ENCODE measurements around the gene TMEM183A. TPM values are rescaled to one million over a fixed set of nuclear protein-coding genes. Genes with fewer than 3 reads are reported as not detected.

TMEM183A gene
- total RNA-seq, 1 experiment from 2014 or later = 82.8 TPM

DNA sequence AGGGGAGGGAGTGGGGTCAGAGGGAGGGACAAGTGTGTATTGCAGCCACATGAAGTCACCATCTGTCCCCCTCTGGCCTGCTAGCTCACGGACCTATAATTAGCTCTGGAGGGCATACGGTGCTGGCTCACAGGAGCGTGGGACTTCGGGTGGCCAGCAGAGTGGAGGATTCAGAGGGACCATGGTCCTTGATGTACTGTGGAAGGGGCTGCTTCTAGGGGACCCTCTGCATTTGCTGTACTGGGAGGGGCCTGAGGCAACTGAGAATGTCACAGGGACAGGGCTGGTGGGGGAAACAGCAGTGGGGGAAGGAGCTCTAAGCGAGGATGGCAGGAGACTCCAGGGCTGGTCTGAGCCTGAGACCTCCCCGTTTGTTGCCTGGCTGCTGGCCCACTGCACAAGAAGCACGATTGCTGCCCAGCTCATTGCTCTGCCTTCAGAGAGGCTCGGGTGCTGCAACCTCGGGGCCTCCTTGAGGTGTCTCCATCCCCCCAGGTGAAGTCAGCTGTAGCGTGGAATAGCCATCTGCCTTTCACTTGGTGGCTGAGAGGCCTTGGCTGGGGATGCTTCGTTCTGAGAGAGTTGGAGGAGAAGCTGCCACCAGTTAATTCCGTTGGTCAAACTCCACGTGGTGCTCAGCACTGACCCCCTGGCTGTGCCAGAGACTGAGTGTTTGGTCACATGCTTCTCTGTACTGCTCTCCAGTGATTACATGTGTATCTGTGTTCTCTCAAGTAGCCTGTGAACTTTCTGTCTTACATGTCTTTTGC, 21.8 kb downstream of the TMEM183A start:
- DNase-seq (ENCODE audit: low spot score) = no peak

DNA sequence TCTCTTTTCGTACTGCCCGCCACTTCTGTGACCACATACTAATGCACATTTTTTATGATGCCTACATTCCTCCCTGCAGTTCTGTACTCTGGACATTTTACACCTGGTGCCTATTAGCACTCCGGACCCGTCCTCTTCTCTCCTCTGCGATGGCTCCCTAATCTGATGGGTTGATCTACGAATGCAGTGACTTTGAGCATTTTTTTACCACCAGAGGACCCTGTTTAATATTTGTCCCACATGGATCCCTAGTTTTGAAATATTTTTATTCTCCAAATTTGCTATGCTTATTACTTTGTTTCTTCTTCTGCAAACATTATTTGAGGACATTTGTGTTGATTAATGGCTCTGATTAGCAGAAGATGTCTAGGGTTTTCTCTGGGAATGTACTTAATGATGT, 24.3 kb downstream of the TMEM183A start:
- no peak for DNase-seq (ENCODE audit: low spot score)

DNA sequence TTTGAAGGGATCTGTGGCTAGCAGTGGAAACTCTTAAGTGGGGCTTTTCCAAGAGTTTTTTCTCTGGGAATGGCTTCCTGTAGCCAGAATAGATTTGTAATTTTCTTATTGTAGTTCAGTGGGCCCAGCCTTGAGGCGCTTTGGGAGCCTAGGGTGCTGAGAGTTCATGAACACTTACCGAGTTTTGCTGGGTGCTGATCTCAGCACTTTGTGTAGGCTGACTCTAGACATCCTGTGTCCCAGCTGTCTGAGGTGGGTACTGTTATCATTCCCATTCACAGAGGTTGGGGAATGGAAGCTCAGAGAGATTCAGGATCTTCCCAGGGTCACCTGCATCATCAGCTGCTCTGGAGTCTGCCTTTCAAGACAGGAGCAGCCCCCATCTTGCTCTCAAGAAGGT, 26.1 kb downstream of the TMEM183A start:
- no peak for DNase-seq (ENCODE audit: low spot score)

DNA sequence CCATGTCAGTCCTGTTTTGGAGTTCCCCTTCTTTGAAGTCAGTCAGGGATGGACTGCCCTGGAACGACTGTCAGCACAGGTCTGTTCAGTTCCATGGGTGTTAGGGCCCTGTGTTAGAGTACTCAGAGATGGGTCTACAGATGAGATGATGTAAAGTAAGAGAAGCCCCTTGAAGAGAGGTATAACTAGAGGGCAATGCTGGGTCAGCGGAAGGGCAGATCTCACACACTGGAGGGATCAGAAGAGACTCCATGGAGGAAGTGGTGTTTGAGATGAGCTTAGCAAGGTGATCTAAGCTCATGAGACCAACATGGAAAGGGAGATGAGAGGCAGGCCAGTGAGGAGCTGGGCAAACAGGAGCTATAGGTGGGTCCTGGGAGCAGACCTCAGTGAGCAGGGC, 26.7 kb downstream of the TMEM183A start:
- DNase-seq (ENCODE audit: low spot score) = no peak

DNA sequence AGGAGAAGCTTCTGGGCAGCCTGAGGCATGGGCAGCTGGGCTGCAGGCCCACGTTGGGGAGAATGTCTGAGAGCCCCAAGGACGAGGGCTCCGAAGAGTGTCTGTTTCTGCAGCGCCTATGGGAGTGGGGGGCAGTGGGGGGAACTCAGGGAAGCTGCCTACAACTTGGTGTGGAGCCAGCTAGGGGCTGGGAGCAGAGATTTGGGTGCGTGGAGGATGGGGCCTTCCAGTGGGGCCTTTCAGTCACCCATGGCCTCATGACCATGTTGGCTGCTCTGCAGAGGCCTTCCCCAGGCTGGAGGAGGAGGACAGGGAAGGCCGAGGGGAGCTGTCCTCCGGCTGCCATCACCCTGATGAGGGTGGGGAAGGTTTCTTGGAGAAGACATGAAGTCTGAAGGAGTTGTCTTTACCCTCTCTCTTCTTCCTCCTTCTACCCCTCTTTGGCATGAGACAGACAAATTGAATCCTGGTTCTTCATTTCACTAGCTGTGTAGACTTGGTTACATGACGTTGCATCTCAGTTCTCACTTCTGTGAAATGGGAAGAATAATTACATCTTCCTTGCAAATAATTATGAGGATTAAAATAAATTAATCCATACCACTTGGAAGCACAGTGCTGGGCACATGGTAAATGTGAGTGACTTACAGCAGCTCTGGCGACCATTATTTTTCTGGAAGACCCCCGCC, 27.4 kb downstream of the TMEM183A start:
- DNase-seq (ENCODE audit: low spot score) = no peak

DNA sequence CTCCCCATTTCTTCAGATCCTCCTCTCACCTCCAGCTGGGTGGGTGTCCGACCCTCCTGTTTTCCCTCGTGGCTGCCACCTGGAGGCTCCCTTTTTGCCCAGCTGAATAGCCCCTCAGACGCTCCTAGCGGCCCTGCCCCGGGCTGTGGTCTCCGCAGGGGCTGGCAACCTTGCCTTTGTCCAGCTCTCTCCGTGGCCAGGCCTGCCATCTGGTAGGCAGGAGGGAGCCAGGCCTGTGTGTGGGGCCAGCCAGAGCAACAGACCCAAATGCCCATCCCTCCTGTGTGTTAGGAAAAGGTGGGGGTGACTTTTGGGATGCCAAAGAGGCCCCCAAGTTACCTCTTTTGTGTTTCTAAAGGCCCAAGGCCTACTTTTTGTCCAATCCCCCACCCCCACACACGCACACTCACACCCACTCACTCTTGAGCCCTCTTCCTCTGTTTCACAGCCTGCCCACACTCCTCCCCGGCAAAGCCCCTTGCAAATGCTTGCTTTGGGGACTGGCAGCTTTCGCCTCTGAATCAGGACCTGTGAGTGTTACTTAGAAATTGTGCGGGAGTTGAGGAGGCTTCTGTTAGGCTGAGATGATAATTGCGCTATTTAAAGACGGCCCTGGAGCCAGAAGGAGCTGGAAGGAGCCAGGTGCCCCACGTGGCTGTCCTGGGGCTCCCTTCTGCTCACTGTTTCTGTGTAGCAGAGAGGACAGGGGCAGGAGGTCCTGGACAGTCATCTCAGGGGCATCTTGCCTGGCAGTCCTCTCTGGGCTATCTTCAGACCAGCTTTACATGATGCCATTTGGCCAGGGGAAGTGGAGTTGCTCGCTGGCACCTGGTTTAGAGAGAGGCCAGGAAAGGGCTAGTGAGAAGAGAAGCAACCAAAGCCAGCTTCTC, 28.2 kb downstream of the TMEM183A start:
- DNase-seq (ENCODE audit: low spot score) = no peak

DNA sequence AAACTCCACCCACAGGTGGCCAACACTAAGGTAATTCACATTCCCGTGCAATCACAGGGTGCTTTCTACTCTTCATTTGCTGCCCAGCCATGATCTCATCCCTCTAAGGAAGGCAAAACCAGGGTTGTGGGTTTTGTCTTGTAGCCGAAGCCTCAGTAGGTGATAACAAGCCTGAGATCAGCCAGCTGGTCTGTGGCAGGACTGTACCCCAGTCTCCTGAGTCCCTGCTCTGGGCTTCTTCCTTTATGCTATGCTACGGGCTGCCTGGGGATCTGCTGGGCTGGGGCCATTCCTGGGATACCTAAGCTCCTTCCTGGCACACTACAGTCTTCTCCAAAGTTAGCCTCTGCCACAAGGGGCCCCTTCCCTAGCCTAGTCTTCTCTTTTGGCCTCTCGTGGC, 29.0 kb downstream of the TMEM183A start:
- no peak for DNase-seq (ENCODE audit: low spot score)

DNA sequence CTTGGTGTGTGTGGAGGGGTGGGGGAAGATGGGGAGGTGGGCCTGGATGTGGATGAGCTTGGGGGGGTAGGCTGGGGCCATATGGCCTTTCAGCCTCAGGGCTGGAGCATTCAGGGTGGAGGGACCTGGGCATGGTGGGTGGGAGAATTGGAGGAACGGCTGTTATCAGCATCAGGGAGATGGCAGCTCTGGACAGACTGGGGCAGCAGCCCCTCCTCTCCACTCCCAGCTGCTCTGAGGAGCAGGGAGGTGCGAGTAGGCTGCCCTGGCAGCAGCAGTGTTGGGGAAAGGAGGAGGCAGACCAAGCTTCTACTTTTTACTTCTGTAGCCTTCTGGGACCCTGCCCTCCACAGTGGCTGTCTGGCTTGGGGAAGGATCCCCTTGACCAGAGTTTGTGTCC, 29.4 kb downstream of the TMEM183A start:
- DNase-seq (ENCODE audit: low spot score) = no peak

DNA sequence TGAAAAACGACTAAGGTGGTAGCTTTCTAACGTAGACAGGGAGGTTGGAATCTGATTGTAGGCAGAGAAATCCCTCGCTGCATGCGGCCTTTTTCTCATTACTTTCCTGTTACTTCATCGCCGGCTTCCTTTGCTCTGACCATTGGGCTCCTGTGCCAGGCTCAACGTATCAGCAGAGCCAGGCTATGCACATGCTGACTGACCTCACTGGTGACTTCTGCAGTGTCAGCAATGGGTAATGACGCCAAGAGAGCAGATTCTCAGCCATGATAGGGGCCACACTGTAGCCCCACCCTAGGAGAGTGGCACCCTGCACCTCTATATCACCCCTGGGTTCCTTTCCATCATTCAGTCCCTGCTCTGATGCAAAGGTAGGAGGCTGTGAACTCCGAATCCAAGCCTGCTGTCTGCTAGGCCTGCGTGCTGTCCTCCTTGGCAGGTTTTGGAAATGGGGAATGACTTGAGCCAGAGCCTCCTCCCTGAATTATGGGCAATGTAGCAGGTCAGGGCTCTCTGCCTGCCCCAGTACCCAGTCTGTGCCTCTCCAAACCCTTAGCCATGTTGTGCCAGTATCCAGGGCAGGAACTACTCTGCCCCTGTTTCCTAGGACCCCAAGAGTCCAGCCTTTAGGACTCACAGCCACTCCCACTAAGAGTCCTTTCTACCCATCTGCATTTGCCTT, 30.5 kb downstream of the TMEM183A start:
- no peak for DNase-seq (ENCODE audit: low spot score)

DNA sequence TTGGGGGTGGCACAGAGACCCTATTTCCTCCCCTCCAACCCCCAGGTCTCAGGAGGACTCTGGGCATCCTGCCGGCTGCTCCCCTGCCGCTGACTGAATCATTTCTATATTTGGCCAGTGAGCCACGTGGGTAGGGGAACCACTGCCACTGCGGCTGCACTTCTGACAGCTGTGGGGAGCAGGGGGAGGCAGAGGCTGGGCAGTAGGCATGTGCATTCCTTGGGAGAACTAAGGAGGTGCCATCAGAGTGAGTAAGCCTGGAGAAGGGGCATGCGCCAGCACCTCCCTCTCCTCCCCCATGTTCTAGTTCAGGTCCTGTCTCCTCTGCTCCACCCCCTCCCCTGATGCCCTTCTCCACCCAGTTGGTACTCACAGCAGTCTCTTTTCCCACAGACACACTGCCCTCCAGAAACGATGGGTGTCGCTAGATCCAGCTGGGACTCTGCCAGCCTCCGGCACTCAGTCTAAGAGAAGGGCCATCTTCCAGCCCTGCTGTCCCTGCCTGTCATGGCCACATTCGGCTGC, 31.1 kb downstream of the TMEM183A start:
- DNase-seq (ENCODE audit: low spot score) = peak; percentile 94

DNA sequence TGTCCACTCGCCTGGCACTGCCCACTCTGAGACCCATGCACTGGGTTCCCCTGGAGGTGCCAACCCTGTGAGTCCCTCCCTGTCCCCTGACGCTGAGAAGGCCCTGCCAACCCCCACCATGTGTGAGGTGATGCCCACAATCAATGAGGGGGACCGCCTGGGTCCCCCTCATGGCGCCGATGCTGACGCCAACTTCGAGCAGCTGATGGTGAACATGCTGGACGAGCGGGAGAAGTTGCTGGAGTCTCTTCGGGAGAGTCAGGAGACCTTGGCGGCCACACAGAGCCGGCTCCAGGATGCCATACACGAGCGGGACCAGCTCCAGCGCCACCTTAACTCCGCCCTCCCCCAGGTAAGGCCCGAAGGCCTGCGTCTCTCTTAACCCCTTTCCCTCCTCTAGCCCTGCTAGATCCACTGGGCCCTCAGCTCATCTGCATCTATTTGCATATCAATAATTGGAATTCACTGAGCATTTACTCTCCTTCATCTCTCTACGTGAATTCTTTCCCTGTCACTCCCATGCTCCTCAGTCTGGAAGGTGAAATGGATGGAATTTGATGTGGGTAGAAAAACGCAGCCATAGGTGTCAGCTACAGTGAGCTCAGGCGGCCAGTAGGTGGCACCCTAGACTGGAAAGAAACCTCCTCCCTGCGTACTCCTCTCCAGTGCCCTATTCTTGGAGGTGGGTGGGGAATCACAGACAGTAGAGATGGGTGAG, 31.9 kb downstream of the TMEM183A start:
- DNase-seq (ENCODE audit: low spot score) = peak; percentile 63

DNA sequence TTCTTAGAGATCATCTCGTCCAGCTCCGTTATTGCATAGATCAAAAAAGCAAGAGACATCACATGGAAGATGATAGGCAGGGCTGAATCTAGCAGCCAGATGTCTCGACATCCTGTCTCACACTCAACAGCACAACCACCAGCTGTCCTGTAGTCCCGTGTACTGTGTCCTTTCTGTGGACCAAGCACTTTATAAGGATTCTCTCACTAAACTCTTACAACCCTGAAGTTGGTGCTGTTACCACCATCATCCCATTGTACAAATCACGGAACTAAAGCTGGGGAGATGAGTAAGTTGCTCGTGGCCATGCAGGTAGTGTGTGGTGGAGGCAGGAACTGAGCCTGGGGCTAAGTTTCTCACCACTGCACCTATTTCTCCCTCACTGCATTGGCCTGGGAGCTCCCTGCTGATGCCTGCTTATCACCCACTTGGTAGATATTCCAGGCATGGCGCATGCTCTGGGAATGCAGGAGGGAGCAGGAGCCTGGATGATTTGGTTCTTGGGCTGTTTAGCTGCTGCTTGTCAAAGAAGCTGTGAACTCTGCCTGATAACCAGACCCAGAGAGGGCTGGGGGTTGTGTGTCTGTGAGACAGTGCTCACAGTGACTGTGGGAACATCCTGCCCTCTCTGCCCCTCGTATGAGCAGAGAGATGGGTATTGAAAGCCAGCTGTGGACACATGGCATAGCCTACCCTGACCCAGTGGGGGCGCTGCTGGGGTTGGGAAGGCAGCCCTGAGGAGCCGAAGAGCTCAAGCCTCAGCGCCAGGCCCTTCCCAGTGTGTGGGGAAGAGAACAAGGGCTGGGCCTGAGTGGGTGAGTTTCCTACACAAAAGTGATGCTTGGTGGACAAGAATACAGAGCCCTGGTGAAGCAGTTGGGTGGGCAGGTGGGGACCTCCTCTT, 32.7 kb downstream of the TMEM183A start:
- DNase-seq (ENCODE audit: low spot score) = no peak

DNA sequence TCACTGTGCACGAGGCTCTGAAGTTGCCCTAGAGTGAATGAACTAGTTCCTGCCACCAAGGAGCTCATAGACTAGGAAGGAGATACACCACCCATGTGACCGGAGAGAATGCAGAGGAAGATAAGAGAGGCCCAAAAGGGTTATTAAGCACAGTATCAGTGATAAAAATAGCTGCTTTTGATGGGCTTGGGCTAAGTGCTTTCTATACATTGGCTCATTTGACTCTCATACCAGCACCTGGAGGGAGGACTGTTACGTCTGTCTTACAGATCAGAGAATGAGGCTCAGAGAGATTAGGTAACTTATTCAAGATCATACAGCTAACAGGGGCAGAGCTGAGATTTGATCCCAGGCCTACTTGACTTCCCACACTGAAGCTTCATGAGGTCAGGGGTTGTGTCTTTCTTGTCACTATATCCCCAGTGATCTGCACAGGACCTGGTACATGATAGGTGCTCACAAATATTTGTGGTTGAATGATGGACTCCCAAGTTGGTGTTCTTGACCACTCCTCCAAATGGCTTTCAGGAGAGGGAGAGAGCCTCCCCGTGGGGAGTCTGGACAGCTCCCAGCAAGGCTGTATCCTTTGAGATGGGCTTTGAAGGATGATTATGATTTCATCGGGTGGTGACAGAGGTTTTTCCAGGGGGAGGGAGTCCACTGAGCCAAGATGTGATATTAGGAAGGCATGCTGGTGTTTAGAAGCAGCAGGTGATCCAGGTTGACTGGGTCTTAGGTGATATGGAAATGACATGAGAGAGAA, 33.5 kb downstream of the TMEM183A start:
- no peak for DNase-seq (ENCODE audit: low spot score)

DNA sequence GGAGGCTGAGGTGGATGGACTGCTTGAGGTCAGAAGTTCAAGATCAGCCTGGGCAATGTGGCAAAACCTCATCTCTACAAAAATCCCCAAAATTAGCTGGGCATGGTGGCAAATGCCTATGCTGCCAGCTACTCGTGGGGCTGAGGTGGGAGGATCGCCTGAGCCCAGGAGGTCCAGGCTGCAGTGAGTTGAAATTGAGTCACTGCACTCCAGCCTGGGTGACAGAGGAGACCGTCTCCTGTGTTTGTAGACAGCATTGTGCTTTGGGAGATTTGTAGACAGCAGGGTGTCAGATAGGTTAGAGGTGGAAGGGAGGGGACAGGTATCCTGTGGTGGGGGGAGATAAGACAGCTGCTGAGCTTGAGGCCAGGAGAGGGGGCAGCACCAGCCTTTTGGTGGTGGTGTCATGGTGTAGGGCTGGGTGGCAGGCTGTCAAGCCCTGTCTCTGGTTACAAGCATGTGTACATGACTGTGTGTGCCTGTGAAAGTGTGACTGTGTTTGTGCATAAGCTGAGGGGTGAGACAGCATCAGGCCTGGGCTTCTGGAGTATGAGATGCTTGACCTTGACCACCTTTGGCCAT, 34.3 kb downstream of the TMEM183A start:
- DNase-seq (ENCODE audit: low spot score) = no peak

DNA sequence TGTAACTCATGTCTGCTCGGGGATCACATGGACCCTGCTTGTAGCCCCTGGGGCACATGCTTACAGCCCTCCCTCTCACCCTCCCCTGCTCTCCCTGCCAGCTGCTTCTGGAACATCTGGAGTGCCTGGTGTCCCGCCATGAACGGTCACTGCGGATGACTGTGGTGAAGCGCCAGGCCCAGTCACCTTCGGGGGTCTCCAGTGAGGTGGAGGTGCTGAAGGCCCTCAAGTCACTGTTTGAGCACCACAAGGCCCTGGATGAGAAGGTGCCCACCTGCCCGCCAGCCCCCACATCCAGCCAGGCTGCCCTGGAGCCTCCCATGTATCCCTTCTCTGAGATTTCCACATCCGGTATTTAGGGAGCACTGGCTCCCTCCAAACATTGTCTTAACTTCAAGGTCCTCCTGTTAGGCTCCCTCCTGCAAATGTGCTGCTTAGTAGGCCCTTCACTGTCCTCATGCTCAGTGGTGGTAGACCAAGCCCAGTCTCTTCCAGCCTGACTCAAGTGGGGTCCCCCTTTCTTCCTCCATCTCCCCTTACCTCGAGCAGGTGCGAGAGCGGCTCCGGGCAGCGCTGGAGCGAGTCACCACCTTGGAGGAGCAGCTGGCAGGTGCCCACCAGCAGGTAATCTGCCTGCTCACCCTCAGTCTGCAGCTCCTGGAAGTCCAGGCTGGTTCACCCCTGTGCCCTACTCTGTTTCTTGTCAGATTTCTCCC, 36.8 kb downstream of the TMEM183A start:
- DNase-seq (ENCODE audit: low spot score) = no peak

DNA sequence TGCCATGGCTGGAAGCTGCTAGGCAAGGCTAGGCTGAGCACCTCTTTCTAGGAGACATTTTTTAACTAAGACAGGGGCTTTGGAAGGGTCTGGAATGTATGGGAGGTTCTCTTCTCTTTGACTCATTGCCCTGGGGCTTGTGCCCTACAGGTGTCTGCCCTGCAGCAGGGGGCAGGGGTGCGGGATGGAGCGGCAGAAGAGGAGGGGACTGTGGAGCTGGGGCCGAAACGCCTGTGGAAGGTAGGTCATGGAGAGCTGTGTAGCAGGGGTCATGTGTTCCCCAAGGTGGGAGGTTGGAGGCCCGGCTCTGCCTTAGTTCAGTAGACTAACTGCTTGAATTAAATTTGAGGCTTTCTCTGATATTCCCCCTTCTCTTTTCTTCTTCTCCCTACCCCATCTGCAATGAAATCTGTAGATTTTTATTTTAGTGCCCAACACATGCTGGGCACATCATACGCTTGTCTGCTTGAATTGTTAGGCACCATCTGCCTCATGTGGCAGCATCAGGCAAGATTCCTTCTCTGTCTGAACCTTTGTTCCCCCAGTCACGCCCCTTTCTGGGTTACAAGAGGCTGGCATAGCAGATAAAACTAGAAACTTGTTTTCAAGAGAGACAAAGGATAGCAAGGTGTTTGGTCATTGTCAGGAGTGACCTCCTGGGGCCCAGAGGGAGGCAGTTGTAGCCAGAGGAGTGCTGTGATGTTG, 37.5 kb downstream of the TMEM183A start:
- no peak for DNase-seq (ENCODE audit: low spot score)

DNA sequence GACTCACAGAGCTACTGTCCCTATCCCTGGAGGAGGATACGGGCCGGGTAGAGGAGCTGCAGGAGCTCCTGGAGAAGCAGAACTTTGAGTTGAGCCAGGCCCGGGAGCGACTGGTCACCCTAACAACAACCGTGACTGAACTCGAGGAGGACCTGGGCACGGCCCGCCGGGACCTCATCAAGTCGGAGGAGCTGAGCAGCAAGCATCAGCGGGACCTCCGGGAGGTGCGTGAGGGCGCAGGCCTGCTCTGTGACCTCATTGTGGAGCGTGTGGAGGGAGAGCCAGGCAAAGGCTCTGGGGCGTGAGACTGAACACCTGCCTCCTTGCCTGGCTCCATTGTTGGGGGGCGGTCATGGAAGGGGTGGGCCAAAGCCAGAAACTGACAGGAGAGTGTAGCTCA, 38.2 kb downstream of the TMEM183A start:
- DNase-seq (ENCODE audit: low spot score) = no peak

Measured in H4 (cell line).